Hypothalamus (tissue), 51 donors: ENCODE measurements around the gene ANTXR1.

Experiments used
- DNase-seq, 51 donors: peaks; one replicate each; lab custom pipeline; 2025; lab: John Stamatoyannopoulos, UW

ANTXR1 gene

GRCh38 chr2:69001879-69002278 is 11.1 kb upstream of the ANTXR1 start:
- DNase-seq, result no peak

GRCh38 chr2:69003731-69004130 is 9.2 kb upstream of the ANTXR1 start:
- no peak for DNase-seq

- no peak for DNase-seq
These were observed 5.8 kb upstream of the ANTXR1 start for GRCh38 chr2:69007169-69007568.

GRCh38 chr2:69007603-69008002 is 5.4 kb upstream of the ANTXR1 start:
- DNase-seq, result no peak

- DNase-seq, result no peak
These were observed 2.4 kb upstream of the ANTXR1 start for GRCh38 chr2:69010437-69011194.

- DNase-seq, result no peak
These were observed 1.3 kb upstream of the ANTXR1 start for GRCh38 chr2:69011611-69012157.

GRCh38 chr2:69012310-69013141 is 453 bp upstream of the ANTXR1 start:
- DNase-seq, result peak in 46 of 51 donors; percentile 6 to 85 (median 52)

- DNase-seq, result peak in 2 of 51 donors; percentile 6
These were observed 1.2 kb downstream of the ANTXR1 start for GRCh38 chr2:69013840-69014821.

- no peak for DNase-seq
These were observed 4.1 kb downstream of the ANTXR1 start for GRCh38 chr2:69017080-69017479.

GRCh38 chr2:69017835-69018234 is 4.9 kb downstream of the ANTXR1 start:
- no peak for DNase-seq

GRCh38 chr2:69018678-69019095 is 5.7 kb downstream of the ANTXR1 start:
- DNase-seq, result no peak

GRCh38 chr2:69020496-69021426 is 7.8 kb downstream of the ANTXR1 start:
- DNase-seq, result no peak

GRCh38 chr2:69021727-69022126 is 8.7 kb downstream of the ANTXR1 start:
- no peak for DNase-seq

- no peak for DNase-seq
These were observed 9.6 kb downstream of the ANTXR1 start for GRCh38 chr2:69022548-69022947.

- DNase-seq, result no peak
These were observed 10.3 kb downstream of the ANTXR1 start for GRCh38 chr2:69023236-69023635.

- peak in 6 of 51 donors; percentile 2 to 22 (median 8) for DNase-seq
These were observed 13.0 kb downstream of the ANTXR1 start for GRCh38 chr2:69026026-69026425.

- DNase-seq, result no peak
These were observed 13.9 kb downstream of the ANTXR1 start for GRCh38 chr2:69026691-69027459.

- no peak for DNase-seq
These were observed 17.9 kb downstream of the ANTXR1 start for GRCh38 chr2:69030800-69031428.
